Peyer's patch (tissue), 4 donors: ENCODE data around the gene ZBTB24.

Experiments used
- POLR2A ChIP-seq, 2 donors: fragments of 450-650 bp; IDR thresholded peaks; one replicate each; pipeline ENCODE4 v1.5.1; 2017; ENCODE audit warnings: antibody characterized with exemption in 2 of 2, mild to moderate bottlenecking in 2 of 2, moderate library complexity in 2 of 2
- TF ChIP-seq, protein P1 (sequence below), 6 experiments: fragments of 450-650 bp in 4 of 6; fragments of 200-600 bp in 2 of 6; sonication (generic) in 1 of 6; IDR thresholded peaks; one replicate each; pipeline ENCODE4 v1.5.1; 2017 to 2019; ENCODE audit warnings: antibody characterized with exemption in 6 of 6, mild to moderate bottlenecking in 3 of 6, moderate library complexity in 1 of 6

GRCh38 chr6:109457562-109457996 lies 25.4 kb downstream of the ZBTB24 start:
- TF ChIP-seq, protein P1, sequence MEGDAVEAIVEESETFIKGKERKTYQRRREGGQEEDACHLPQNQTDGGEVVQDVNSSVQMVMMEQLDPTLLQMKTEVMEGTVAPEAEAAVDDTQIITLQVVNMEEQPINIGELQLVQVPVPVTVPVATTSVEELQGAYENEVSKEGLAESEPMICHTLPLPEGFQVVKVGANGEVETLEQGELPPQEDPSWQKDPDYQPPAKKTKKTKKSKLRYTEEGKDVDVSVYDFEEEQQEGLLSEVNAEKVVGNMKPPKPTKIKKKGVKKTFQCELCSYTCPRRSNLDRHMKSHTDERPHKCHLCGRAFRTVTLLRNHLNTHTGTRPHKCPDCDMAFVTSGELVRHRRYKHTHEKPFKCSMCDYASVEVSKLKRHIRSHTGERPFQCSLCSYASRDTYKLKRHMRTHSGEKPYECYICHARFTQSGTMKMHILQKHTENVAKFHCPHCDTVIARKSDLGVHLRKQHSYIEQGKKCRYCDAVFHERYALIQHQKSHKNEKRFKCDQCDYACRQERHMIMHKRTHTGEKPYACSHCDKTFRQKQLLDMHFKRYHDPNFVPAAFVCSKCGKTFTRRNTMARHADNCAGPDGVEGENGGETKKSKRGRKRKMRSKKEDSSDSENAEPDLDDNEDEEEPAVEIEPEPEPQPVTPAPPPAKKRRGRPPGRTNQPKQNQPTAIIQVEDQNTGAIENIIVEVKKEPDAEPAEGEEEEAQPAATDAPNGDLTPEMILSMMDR (IDR thresholded peaks at IDR 0.05), result no peak
- no peak for TF ChIP-seq POLR2A (IDR thresholded peaks at IDR 0.05)
